Colonic mucosa (tissue), 4 donors: ENCODE results near the gene FRMD4B. TPM values are rescaled to one million over a fixed set of nuclear protein-coding genes. Genes with fewer than 3 reads are reported as not detected.

Experiments
- DNase-seq: peaks from one replicate; pipeline ENCODE4 v3.0.0-alpha.2; 2020
- H3K27ac ChIP-seq: fragments of 200-600 bp; one replicate; pipeline ENCODE4 v1.8.0; 2021
- H3K27me3 ChIP-seq: fragments of 200-600 bp; one replicate; pipeline ENCODE4 v1.8.0; 2021
- H3K36me3 ChIP-seq: fragments of 200-600 bp; one replicate; pipeline ENCODE4 v1.8.0; 2021
- H3K4me1 ChIP-seq: fragments of 200-600 bp; one replicate; pipeline ENCODE4 v1.8.0; 2021; ENCODE audit warnings: mild to moderate bottlenecking
- H3K4me3 ChIP-seq: fragments of 200-600 bp; one replicate; pipeline ENCODE4 v1.8.0; 2021
- H3K9ac ChIP-seq, 2 donors: one replicate each; pipeline ENCODE4 v1.7.0; 2013; ENCODE audit warnings: control low read depth in 2 of 2, low read depth in 2 of 2, low read length in 2 of 2
- H3K9me3 ChIP-seq: fragments of 200-600 bp; one replicate; pipeline ENCODE4 v1.8.0; 2021
- CTCF ChIP-seq: fragments of 200-600 bp; IDR thresholded peaks from one replicate; pipeline ENCODE4 v1.8.0; 2022; ENCODE audit warnings: antibody characterized with exemption, mild to moderate bottlenecking
- intact Hi-C: fragments of 100-400 bp; cut with DNase I; formaldehyde crosslinking; loops from one replicate; pipeline ENCODE4 v1.14.1; 2022
- total RNA-seq, 2 donors: library from RNA; stranded (reverse); fragmentation: NEBNext Ultra II Directional in 1 of 2; extraction: Animal tissue kit (Norgen Biotek cat#: 25700) in 1 of 2; gene quantifications; one replicate each; pipeline ENCODE4 v1.2.1, GENCODE V29; 2021
- donor health status: healthy.
- donor health status: DM: no; HTN: no; CAD: no.
- donor health status: DM: no; HTN: no; CAD: no.

FRMD4B gene
- total RNA-seq, 2 donors from 2014 or later = 13.5 to 21.1 TPM

GRCh38 chr3:69403454-69403853 lies 17.6 kb upstream of the FRMD4B start:
- H3K27ac ChIP-seq = no peak overlapping the region
- no peaks in the 10 kb centered on the region for H3K27me3 ChIP-seq
- no peak overlapping the region for H3K9ac ChIP-seq
- no peak for TF ChIP-seq CTCF
- H3K36me3 ChIP-seq = no peaks in the 10 kb centered on the region
- H3K9me3 ChIP-seq = no peaks in the 10 kb centered on the region
- H3K4me3 ChIP-seq = no peak overlapping the region
- no peak for DNase-seq
- intact Hi-C loops = no loop called here
- H3K4me1 ChIP-seq = no peaks in the 10 kb centered on the region

GRCh38 chr3:69400683-69401082 lies 14.8 kb upstream of the FRMD4B start:
- Histone ChIP-seq H3K27ac (no peak overlapping the region), H3K36me3 (no peaks in the 10 kb centered on the region), H3K27me3 (no peaks in the 10 kb centered on the region), H3K4me1 (no peaks in the 10 kb centered on the region), H3K4me3 (no peak overlapping the region), H3K9ac (no peak overlapping the region), H3K9me3 (no peaks in the 10 kb centered on the region)
- intact Hi-C loops = no loop called here
- TF ChIP-seq CTCF = no peak
- DNase-seq = no peak

- H3K27ac ChIP-seq = no peak overlapping the region
- H3K27me3 ChIP-seq = no peaks in the 10 kb centered on the region
- TF ChIP-seq CTCF = no peak
- DNase-seq = no peak
- H3K4me3 ChIP-seq = no peak overlapping the region
- no peak overlapping the region for H3K9ac ChIP-seq
- H3K4me1 ChIP-seq = no peaks in the 10 kb centered on the region
- intact Hi-C loops = no loop called here
- no peaks in the 10 kb centered on the region for H3K36me3 ChIP-seq
- no peaks in the 10 kb centered on the region for H3K9me3 ChIP-seq
These were observed 7.0 kb upstream of the FRMD4B start for GRCh38 chr3:69392850-69393249.

- Histone ChIP-seq H3K9me3 (no peaks in the 10 kb centered on the region), H3K4me3 (no peak overlapping the region), H3K9ac (no peak overlapping the region), H3K27me3 (no peaks in the 10 kb centered on the region), H3K27ac (no peak overlapping the region), H3K4me1 (no peaks in the 10 kb centered on the region), H3K36me3 (no peaks in the 10 kb centered on the region)
- intact Hi-C loops = no loop called here
- no peak for TF ChIP-seq CTCF
- DNase-seq = no peak
These were observed 6.5 kb upstream of the FRMD4B start for GRCh38 chr3:69392415-69392814.

- DNase-seq = no peak
- H3K36me3 ChIP-seq = no peaks in the 10 kb centered on the region
- no peak overlapping the region for H3K27ac ChIP-seq
- no peaks in the 10 kb centered on the region for H3K27me3 ChIP-seq
- intact Hi-C loops = no loop called here
- H3K9me3 ChIP-seq = no peaks in the 10 kb centered on the region
- H3K4me3 ChIP-seq = no peak overlapping the region
- H3K9ac ChIP-seq = no peak overlapping the region
- no peak for TF ChIP-seq CTCF
- H3K4me1 ChIP-seq = no peaks in the 10 kb centered on the region
These were observed 5.7 kb upstream of the FRMD4B start for GRCh38 chr3:69391554-69391953.

GRCh38 chr3:69390771-69391170 lies 4.9 kb upstream of the FRMD4B start:
- Histone ChIP-seq H3K27ac (no peak overlapping the region), H3K9me3 (no peaks in the 10 kb centered on the region), H3K4me1 (no peaks in the 10 kb centered on the region), H3K27me3 (peaks cover 3% of the 10 kb centered on the region), H3K4me3 (no peak overlapping the region), H3K9ac (no peak overlapping the region), H3K36me3 (no peaks in the 10 kb centered on the region)
- no peak for DNase-seq
- intact Hi-C loops = no loop called here
- no peak for TF ChIP-seq CTCF
